GDM1 (cell line): Measurements from ENCODE around the gene ZBTB12.
A peak's percentile ranks its signal among the peaks of the same experiment; 100 is the strongest.
"Not testable (repeated sequence)": the region's sequence is repeated elsewhere in the genome, so short reads cannot be mapped to it uniquely, and the experiment has no call there.

Experiments used
- DNase-seq: peaks from one replicate; lab custom pipeline; 2025; lab: John Stamatoyannopoulos, UW

ZBTB12 gene

DNA sequence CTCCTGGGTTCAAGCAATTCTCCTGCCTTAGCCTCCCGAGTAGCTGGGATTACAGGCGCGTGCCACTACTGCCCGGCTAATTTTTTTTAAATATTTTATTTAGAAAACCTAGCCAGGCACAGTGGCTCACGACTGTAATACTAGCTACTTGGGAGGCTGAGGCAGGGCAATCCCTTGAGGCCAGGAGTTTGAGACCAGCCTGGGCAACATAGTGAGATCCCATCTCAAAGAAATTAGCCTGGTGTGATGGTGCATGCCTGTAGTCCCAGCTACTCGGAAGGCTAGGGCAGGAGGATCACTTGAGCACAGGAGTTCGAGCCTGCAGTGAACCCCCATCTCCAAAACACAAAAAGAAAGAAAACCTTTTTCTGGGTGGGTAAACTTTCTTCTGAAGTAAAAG lies 25.5 kb downstream of the ZBTB12 start:
- no peak for DNase-seq

DNA sequence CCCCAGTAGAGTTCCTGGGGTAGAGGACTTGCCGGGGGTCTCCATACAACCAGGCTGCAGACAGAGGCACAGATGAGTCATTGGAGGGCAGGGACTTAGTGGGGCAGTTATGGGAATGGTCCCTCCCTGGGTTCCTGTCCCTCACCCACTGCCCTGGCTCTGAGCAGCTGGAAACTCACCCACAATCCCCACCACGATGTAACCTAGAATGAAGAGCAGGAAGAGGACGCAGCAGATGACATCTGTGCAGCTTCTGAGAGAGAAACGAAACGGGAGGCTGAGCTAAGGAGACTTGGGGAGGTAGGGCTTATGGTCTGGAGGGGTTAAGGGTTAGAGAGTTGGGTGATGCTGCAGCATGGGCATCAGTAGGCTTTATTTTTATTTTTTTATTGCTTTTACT lies 26.0 kb downstream of the ZBTB12 start:
- DNase-seq: no peak

GRCh38 chr6:31874836-31875572 lies 26.9 kb downstream of the ZBTB12 start:
- no peak for DNase-seq

- DNase-seq: no peak
Measured at GRCh38 chr6:31874084-31874670, 27.7 kb downstream of the ZBTB12 start.

DNA sequence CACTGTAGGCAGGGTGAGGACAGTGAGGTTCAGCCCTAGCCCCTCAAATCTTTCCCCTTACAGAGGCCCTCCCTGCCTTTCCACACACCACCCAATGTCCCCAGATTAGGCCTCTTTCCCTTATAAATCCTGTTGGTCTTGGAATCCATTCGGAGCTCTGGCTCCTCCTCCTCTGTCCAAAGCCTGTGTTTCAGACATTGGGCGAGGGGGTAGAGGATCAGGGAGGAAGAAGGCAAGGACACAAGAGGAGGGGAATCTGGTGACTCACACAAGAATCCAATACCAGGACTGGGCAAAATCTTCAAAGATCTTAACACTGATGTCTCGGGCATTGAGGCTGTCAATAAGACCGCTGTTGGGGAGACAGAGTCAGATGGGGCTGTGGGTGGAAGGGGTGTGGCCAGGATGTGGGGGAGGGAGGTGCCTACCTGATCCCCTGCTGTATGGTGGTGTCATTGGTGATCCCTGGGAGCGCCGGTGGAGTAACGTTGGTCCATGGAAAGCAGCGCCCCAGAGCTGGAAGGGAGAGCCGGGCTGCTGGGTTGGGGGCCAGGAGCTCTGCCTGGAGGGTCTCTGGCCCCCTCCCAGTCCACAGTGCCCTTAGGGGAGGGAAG lies 30.7 kb downstream of the ZBTB12 start:
- DNase-seq: no peak

DNA sequence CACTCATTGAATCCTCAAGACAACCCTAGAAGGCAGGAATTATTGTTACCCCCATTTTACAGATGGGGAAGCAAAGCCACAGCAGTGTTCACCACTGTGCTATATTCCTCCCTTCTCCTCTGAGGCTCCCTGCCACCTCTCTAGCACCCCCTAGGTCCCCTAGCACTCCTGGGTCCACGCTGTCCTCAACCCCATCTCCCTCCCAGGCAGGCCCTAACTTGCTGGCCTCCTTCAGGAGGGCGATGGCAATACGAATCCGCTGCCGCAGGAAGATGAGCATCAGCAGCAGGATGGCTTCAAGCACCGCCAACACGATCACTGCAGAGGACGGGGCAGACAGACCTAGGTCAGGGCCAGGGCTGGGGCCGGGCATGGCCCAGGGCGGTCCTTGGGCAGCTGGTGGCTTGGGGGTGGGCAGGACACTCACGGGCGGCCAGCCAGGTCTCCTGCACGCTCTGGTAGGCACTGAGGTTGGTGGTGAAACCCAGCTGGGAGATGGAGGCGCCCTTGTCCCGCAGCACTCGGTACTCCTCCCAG lies 31.4 kb downstream of the ZBTB12 start:
- DNase-seq: no peak

GRCh38 chr6:31869343-31869742 lies 32.5 kb downstream of the ZBTB12 start:
- DNase-seq: no peak

DNA sequence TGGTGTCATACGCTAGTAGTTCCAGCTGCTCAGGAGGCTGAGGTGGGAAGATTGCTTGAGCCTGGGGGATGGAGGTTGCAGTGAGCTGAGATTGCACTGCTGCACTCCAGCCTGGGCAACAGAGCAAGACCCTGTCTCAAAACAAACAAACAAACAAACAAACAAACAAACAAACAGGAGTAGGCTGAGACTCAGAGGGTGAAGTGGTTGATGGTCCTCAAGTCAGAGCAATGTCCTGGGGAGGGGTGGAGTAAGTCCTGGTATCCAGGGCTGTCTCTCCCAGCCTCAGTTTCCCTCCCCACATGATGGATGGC lies 33.3 kb downstream of the ZBTB12 start:
- not testable (repeated sequence) for DNase-seq

- no peak for DNase-seq
Measured at GRCh38 chr6:31865205-31866118, 36.4 kb downstream of the ZBTB12 start.

- no peak for DNase-seq
Measured at GRCh38 chr6:31864818-31865204, 37.1 kb downstream of the ZBTB12 start.

DNA sequence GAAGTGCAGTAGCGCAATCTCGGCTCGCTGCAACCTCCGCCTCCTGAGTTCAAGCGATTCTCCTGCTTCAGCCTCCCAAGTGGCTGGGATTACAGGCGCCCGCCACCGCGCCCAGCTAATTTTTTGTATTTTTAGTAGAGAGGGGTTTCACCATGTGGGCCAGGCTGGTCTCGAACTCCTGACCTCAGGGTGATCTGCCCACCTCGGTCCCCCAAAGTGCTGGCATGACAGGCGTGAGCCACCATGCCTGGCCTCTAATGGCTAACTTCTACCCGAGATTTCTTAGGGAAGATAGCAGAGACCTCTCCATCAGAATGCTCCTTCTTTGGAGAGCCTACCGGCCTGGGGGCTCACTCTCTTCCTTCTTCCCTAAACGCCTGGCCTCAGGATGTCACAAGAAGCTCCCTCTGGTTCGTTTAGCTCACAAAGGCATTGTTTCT lies 37.7 kb downstream of the ZBTB12 start:
- DNase-seq: not testable (repeated sequence)

DNA sequence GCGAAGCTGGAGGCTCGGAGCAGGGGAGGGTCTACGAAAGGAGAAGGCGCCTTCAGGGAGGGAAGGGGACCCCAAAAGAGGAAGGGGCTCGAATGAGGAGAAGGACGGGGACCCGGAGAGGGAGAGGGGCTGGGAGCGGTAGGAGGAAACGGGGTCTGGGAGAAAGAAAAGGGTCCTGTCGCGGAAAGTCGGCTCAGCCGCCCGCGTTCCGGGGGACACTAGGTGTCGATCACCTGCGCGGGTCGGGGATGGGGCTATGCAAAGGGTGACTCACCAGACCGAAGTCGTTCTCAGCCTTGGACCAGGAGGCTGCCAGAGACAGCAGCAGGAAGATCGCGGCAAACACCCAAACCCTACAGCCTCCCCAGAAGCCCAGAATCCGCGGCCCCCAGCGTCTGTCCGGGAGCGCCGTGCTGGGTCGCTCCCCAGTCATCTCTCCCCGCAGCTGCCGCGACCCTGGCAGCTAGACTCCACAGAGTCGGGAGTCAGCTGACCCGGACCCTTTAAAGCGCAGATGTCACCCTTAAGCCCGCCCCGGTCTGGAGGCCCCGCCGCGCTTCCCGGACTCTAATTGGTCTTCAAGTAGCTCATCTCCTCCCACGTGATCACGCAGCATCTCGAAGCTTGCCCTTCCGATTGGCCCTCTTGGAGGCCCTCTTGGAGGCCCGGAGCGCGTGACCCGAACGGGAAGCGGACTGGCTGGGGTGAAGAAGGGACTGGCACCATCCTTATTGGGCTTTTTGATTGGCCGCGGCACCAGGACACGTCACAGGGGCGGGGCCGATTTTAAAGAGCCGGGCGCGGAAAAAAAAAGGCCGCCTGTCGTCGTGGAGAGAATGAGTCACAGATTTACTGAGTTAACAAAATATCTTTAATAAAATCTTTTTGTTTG lies 39.3 kb downstream of the ZBTB12 start, which contains the start of gene NEU1:
NEU1 (minus strand) TSS at position 478 of the 892 bp plus-strand sequence; CDS start at position 433, 45 bp downstream.
- DNase-seq: peak; percentile 100

DNA sequence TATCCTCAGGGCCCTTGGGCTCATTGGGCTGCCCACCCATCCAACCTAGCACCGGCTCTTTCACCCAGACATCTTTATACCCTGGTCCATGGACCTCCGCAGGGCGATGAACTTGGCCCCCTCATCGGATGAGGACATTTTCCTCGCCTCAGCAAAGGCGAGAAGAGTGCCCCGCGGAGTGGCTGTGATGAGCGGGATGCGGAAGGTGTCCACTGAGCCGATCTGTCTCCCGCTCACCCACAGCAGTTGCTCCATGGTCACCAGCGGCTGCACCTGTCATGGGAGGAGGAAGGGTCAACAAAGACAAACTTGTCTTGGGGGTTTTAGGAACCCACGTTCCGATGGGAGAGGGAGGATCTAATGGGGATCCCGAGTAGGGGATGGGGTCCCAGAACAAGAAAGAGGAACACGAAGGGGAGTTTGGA lies 40.0 kb downstream of the ZBTB12 start:
- no peak for DNase-seq

DNA sequence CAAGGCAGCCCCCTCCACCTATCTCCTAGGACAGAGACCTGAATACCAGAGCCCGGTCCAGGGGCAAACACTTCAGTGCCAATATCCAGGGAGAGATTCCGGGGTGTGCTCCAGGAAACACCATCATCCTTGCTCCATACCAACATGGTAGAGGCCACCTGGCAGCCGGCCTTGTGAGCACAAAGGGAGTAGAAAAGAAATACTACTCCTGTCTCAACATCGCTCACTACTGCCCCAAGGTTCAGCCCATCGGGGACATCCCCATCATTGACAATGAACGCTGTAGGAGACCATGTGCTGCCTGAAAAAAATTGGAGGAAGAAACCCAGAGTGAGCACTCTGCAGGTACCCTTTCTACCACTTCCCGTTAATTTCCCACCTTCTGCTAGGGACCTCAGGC lies 40.7 kb downstream of the ZBTB12 start:
- no peak for DNase-seq

DNA sequence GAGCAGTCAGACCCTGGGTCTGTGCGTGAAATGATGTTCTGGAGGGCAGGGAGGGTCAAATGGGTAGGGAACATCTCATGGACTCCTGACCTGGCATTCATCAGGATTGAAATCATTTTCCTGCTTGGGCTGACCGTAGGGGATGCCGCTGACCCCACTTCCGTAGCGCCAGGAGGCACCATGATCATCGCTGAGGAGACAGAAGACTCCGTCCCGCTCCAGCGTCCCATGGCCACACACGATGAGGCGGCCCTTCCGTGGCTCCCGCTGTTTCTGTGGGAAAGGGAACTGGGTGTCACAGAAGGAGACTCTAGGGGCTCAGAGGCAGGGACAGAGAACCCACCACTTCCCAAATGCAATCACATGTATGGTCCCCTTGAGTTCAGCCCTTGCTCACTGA lies 41.5 kb downstream of the ZBTB12 start:
- no peak for DNase-seq

GRCh38 chr6:31859923-31860322 lies 42.0 kb downstream of the ZBTB12 start:
- no peak for DNase-seq

GRCh38 chr6:31858707-31859106 lies 43.2 kb downstream of the ZBTB12 start:
- no peak for DNase-seq

DNA sequence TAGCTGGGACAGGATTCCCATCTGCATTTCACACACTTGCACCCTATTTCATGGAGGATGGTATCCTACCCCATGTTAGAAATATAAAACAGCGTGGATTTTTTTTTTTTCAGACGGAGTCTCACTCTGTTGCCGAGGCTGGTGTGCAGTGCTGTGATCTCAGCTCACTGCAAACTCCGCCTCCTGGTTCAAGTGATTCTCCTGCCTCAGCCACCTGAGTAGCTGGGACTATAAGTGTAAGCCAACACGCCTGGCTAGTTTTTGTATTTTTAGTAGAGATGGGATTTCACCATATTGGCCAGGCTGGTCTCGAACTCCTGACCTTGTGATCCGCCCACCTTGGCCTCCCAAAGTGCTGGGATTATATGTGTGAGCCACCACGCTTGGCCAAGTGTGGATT lies 44.1 kb downstream of the ZBTB12 start:
- not testable (repeated sequence) for DNase-seq

DNA sequence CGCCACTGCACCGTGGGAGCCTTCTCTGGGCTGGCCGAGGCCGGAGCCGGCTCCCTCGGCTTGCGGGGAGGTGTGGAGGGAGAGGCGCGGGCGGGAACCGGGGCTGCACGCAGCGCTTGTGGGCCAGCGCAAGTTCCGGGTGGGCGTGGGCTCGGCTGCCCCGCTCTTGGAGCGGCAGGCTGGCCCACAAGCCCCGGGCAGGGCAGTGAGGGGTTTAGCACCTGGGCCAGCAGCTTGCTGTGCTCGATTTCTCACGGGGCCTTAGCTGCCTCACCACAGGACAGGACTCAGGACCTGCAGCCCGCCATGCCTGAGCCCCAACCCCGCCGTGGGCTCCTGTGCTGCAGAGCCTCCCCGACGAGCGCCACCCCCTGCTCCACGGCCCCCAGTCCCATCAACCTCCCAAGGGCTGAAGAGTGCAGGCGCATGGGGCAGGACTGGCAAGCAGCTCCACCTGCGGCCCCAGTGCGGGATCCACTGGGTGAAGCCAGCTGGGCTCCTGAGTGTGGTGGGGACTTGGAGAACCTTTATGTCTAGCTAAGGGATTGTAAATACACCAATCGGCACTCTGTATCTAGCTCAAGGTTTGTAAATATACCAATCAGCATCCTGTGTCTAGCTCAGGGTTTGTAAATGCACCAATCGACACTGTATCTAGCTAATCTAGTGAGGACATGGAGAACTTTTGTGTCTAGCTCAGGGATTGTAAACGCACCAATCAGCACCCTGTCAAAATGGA lies 49.7 kb downstream of the ZBTB12 start:
- not testable (repeated sequence) for DNase-seq

- DNase-seq: no peak
Measured at GRCh38 chr6:31851485-31851832, 50.4 kb downstream of the ZBTB12 start.
